B cell (primary cell): ENCODE data around the gene EDDM3A. TPM values are rescaled to one million over a fixed set of nuclear protein-coding genes. Genes with fewer than 3 reads are reported as not detected.

ENCODE experiments used
- ATAC-seq: fragments of 200-7000 bp; cut with Tn5 transposase; one replicate; pipeline ENCODE4 v1.10.0; 2021; ENCODE audit warnings: low read depth, mild to moderate bottlenecking, moderate number of reproducible peaks, moderate library complexity
- CTCF ChIA-PET: fragments of 350-600 bp; sonication (Branson Sonifier 250); formaldehyde crosslinking; loops from one replicate; lab custom pipeline; 2021; ENCODE audit warnings: antibody characterized with exemption, inconsistent platforms; lab: Charles Lee
- POLR2A ChIA-PET: fragments of 350-600 bp; sonication (Branson Sonifier 250); formaldehyde crosslinking; loops from one replicate; lab custom pipeline; 2021; ENCODE audit warnings: antibody characterized with exemption; lab: Charles Lee
- DNase-seq: peaks from one replicate; pipeline ENCODE4 v3.0.0; 2013
- H2AFZ ChIP-seq: 2 replicates; pipeline ENCODE4 v1.6.1; 2012; ENCODE audit warnings: mild to moderate bottlenecking, low read depth, low read length; ENCODE audit not compliant: insufficient read depth, poor library complexity, severe bottlenecking
- H3K27ac ChIP-seq, 2 donors: 1 replicate in 1 of 2; 2 replicates in 1 of 2; pipeline ENCODE4 v1.5.1; 2012 to 2013; ENCODE audit warnings: low read length in 2 of 2, mild to moderate bottlenecking in 2 of 2, moderate library complexity in 1 of 2
- H3K27me3 ChIP-seq, 4 experiments: fragments of 200-600 bp in 1 of 4; sonication (generic) in 1 of 4; replicated peaks in 1 of 4; 1 replicate in 2 of 4; 2 replicates in 2 of 4; pipeline versions ENCODE4 v1.6.1 to v1.7.0; 2013 to 2016; ENCODE audit warnings: low read length in 3 of 4, mild to moderate bottlenecking in 2 of 4, mixed read lengths in 1 of 4, moderate library complexity in 1 of 4; ENCODE audit not compliant: insufficient read depth in 4 of 4, control insufficient read depth in 3 of 4; ENCODE audit errors: control extremely low read depth in 1 of 4
- H3K36me3 ChIP-seq, 2 experiments: replicated peaks in 1 of 2; 1 replicate in 1 of 2; 2 replicates in 1 of 2; pipeline versions ENCODE4 v1.6.1 to v1.7.1; 2013; ENCODE audit warnings: low read length in 1 of 2; ENCODE audit not compliant: insufficient read depth in 2 of 2, control insufficient read depth in 1 of 2; ENCODE audit errors: control extremely low read depth in 1 of 2, extremely low read depth in 1 of 2
- H3K4me1 ChIP-seq, 2 donors: fragments of 200-600 bp in 1 of 2; sonication (generic) in 1 of 2; 1 replicate in 1 of 2; 2 replicates in 1 of 2; pipeline versions ENCODE4 v1.5.1 to v1.6.1; 2013 to 2017; ENCODE audit warnings: low read length in 2 of 2; ENCODE audit not compliant: control insufficient read depth in 2 of 2, insufficient read depth in 2 of 2
- H3K4me2 ChIP-seq: replicated peaks from 2 replicates; pipeline ENCODE3; 2012; ENCODE audit warnings: mild to moderate bottlenecking, low read depth, low read length; ENCODE audit not compliant: poor library complexity, severe bottlenecking
- H3K4me3 ChIP-seq, 5 experiments: fragments of 200-600 bp in 1 of 5; sonication (generic) in 1 of 5; 1 replicate in 3 of 5; 2 replicates in 2 of 5; pipeline versions ENCODE4 v1.5.1 to v1.7.0; 2011 to 2016; ENCODE audit warnings: low read length in 4 of 5, mild to moderate bottlenecking in 4 of 5, low read depth in 2 of 5, control low read depth in 1 of 5, moderate library complexity in 1 of 5; ENCODE audit not compliant: insufficient read depth in 1 of 5; ENCODE audit errors: control extremely low read depth in 1 of 5, extremely low read depth in 1 of 5
- H3K79me2 ChIP-seq: fragments of 200-600 bp; sonication (generic); one replicate; pipeline ENCODE4 v1.6.0; 2016; ENCODE audit warnings: low read length; ENCODE audit not compliant: control insufficient read depth, insufficient read depth
- H3K9ac ChIP-seq: fragments of 200-600 bp; sonication (generic); 2 replicates; pipeline ENCODE4 v1.6.1; 2017; ENCODE audit warnings: mild to moderate bottlenecking, low read length, moderate library complexity
- H3K9me3 ChIP-seq, 3 donors: one replicate each; pipeline versions ENCODE4 v1.6.1 to v1.7.1; 2013; ENCODE audit warnings: low read length in 2 of 3; ENCODE audit not compliant: control insufficient read depth in 2 of 3, insufficient read depth in 1 of 3; ENCODE audit errors: control extremely low read depth in 1 of 3
- H4K20me1 ChIP-seq: 2 replicates; pipeline ENCODE4 v1.6.0; 2012; ENCODE audit warnings: mild to moderate bottlenecking, low read length; ENCODE audit not compliant: insufficient read depth, control insufficient read depth, poor library complexity, severe bottlenecking
- H3K27ac Mint-ChIP-seq: one replicate; pipeline ENCODE4 v1.8.0; 2021; ENCODE audit warnings: mixed read lengths
- H3K27me3 Mint-ChIP-seq: one replicate; pipeline ENCODE4 v1.8.0; 2021; ENCODE audit warnings: mixed read lengths
- H3K4me1 Mint-ChIP-seq: one replicate; pipeline ENCODE4 v1.8.0; 2021; ENCODE audit warnings: mixed read lengths
- H3K4me3 Mint-ChIP-seq: one replicate; pipeline ENCODE4 v1.8.0; 2021; ENCODE audit warnings: mixed read lengths
- H3K9me3 Mint-ChIP-seq: one replicate; pipeline ENCODE4 v1.8.0; 2022; ENCODE audit warnings: mixed read lengths; ENCODE audit not compliant: insufficient read depth
- EZH2 ChIP-seq: IDR thresholded peaks from 2 replicates; pipeline ENCODE4 v1.6.1; 2012; ENCODE audit warnings: borderline replicate concordance, low read depth, mild to moderate bottlenecking, moderate library complexity, low read length; ENCODE audit not compliant: insufficient read depth, poor library complexity, severe bottlenecking
- WGBS: methylation state at CpG from one replicate; pipeline ENCODE4 v1.1.5; 2013; ENCODE audit warnings: missing lambda C conversion rate; ENCODE audit not compliant: insufficient coverage; 5-methylcytosine and 5-hydroxymethylcytosine counted together
- intact Hi-C: fragments of 100-400 bp; cut with micrococcal nuclease; formaldehyde crosslinking; loops from one replicate; pipeline ENCODE4 v1.10.0; 2022
- polyA plus RNA-seq: library from polyadenylated mRNA; depleted of rRNA; stranded (reverse); fragments of >200 nt; gene quantifications from 2 replicates; pipeline ENCODE4 v1.2.3, GENCODE V29; 2012
- total RNA-seq, 2 donors: library from RNA; stranded (reverse); fragments of 120-200 nt in 1 of 2; gene quantifications; 1 replicate in 1 of 2; 2 replicates in 1 of 2; pipeline versions ENCODE4 v1.2.3 to v1.2.4, GENCODE V29; 2013 to 2022
- TF ChIP-seq, protein P1 (sequence below): fragments of 200-600 bp; IDR thresholded peaks from one replicate; pipeline ENCODE4 v1.8.0; 2022; ENCODE audit warnings: antibody characterized with exemption, mild to moderate bottlenecking

Gene EDDM3A
- total and polyA plus RNA-seq, 2 donors (not counting 1 experiment from before 2014, with no cell fraction given), result not detected

DNA sequence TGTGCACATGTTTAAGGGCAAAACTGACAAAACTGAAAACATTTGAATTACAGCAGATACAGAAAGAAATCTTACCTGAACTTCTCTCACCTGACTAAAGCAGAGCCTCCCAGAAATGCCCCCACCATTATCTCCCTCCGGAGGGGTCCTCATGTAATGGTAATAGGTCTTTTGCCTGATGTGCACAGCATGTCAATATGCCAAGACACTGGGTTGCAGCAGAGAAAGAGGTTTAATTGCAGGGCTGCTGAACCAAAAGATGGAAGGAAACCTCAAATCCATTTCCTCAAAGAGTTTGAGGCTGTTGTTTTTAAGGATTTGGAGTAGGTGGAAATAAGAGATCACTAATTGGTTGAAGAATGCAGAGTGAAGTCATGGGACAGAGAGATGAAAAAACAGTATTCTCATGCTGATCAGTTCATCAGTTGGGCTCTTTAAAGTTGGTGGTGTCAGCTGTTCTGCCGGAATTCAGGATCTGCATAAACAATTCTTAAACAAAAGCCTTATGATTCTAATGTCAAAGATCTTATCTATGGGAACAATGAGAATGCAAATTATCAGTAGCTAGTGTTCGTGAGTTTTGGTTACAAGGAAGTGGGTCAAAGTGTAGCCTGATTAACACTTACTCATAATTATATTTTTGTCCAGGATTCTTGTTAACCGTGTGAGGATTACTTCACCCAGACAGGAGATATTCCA is 38.9 kb upstream of the EDDM3A start:
- H3K4me1 ChIP-seq, result no peaks in the 10 kb centered on the region
- H3K4me3 ChIP-seq, result no peak overlapping the region
- no peak overlapping the region for H3K4me3 Mint-ChIP-seq
- H2AFZ ChIP-seq, result no peak overlapping the region
- no peaks in the 10 kb centered on the region for H3K79me2 ChIP-seq
- H3K9ac ChIP-seq, result no peak overlapping the region
- ChIA-PET CTCF (interaction anchor here (0.8 to 2.7 kb wide), 3 partner anchors 16 to 149 kb away, joined by 3 to 9 read pairs (median 8); no protein-coding TSS in a partner anchor), POLR2A (no interaction called here)
- no peaks in the 10 kb centered on the region for H4K20me1 ChIP-seq
- peaks cover 3% of the 10 kb centered on the region for H3K4me1 Mint-ChIP-seq
- no peak overlapping the region for H3K4me2 ChIP-seq
- H3K36me3 ChIP-seq, result no peaks in the 10 kb centered on the region
- no CpG with 5 or more reads among the region's 4 CpGs for WGBS
- H3K27ac Mint-ChIP-seq, result no peak overlapping the region
- no peak for ATAC-seq
- DNase-seq, result no peak
- no peaks in the 10 kb centered on the region for H3K27me3 ChIP-seq
- peaks cover 0 to 3% (median 3%) of the 10 kb centered on the region in 3 donors for H3K9me3 ChIP-seq
- no peaks in the 10 kb centered on the region for H3K9me3 Mint-ChIP-seq
- intact Hi-C loops, result loop anchor here (5.0 kb wide), 1 partner anchor 35 kb away; no protein-coding TSS in a partner anchor
- no peaks in the 10 kb centered on the region for H3K27me3 Mint-ChIP-seq
- H3K27ac ChIP-seq, result no peak overlapping the region
- TF ChIP-seq, protein P1, sequence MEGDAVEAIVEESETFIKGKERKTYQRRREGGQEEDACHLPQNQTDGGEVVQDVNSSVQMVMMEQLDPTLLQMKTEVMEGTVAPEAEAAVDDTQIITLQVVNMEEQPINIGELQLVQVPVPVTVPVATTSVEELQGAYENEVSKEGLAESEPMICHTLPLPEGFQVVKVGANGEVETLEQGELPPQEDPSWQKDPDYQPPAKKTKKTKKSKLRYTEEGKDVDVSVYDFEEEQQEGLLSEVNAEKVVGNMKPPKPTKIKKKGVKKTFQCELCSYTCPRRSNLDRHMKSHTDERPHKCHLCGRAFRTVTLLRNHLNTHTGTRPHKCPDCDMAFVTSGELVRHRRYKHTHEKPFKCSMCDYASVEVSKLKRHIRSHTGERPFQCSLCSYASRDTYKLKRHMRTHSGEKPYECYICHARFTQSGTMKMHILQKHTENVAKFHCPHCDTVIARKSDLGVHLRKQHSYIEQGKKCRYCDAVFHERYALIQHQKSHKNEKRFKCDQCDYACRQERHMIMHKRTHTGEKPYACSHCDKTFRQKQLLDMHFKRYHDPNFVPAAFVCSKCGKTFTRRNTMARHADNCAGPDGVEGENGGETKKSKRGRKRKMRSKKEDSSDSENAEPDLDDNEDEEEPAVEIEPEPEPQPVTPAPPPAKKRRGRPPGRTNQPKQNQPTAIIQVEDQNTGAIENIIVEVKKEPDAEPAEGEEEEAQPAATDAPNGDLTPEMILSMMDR, result no peak
- TF ChIP-seq EZH2, result no peak

DNA sequence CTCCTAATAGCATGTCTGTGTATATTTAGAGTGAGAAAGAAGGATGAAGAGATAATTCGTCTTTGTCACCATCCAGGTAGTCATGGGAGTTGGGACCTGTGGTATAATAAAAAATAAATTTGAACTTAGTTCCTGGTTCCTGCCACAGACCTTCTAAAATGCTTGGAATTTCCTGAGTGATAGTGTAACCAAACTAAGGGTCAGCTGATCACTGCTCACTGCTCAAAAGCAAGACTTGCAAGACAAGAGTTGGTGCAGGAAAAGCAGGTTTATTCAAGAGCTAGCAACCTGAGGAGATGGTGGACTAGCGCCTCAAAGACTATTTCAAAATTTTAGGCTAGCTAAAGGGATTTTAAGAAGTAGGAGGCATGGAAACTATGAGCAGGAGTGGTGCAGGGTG is 38.1 kb upstream of the EDDM3A start:
- Histone ChIP-seq H3K9me3 (peaks cover 0 to 3% (median 3%) of the 10 kb centered on the region in 3 donors), H4K20me1 (no peaks in the 10 kb centered on the region), H3K27ac (no peak overlapping the region), H3K9ac (no peak overlapping the region), H3K79me2 (no peaks in the 10 kb centered on the region), H3K27me3 (no peaks in the 10 kb centered on the region), H3K4me2 (no peak overlapping the region), H2AFZ (no peak overlapping the region), H3K4me3 (no peak overlapping the region), H3K36me3 (no peaks in the 10 kb centered on the region), H3K4me1 (no peaks in the 10 kb centered on the region)
- Mint-ChIP-seq H3K4me3 (no peak overlapping the region), H3K27ac (no peak overlapping the region), H3K4me1 (peaks cover 3% of the 10 kb centered on the region), H3K9me3 (no peaks in the 10 kb centered on the region), H3K27me3 (no peaks in the 10 kb centered on the region)
- no CpG with 5 or more reads among the region's 2 CpGs for WGBS
- TF ChIP-seq EZH2, result no peak
- TF ChIP-seq, protein P1, result no peak
- ATAC-seq (no peak), DNase-seq (no peak)
- ChIA-PET POLR2A (no interaction called here), CTCF (interaction anchor here (0.8 to 2.7 kb wide), 6 partner anchors 9 to 150 kb away, joined by 3 to 9 read pairs (median 4); no protein-coding TSS in a partner anchor)
- intact Hi-C loops, result loop anchor here (5.0 kb wide), 1 partner anchor 35 kb away; no protein-coding TSS in a partner anchor
